Tibial nerve (tissue), 4 donors: Measurements from ENCODE around the gene PRDX5.

Experiments
- CTCF ChIP-seq, 5 experiments: fragments of 200-600 bp in 3 of 5; fragments of 450-650 bp in 2 of 5; sonication (generic) in 3 of 5; IDR thresholded peaks; one replicate each; pipeline ENCODE4 v1.5.1; 2016 to 2019; ENCODE audit warnings: antibody characterized with exemption in 5 of 5, mild to moderate bottlenecking in 3 of 5, moderate library complexity in 2 of 5
- EP300 ChIP-seq, 2 donors: sonication (generic); formaldehyde crosslinking; IDR thresholded peaks; one replicate each; pipeline ENCODE4 v1.6.1; 2017; ENCODE audit warnings: antibody characterized with exemption in 2 of 2, mild to moderate bottlenecking in 1 of 2
- POLR2A ChIP-seq, 2 donors: fragments of 450-650 bp; IDR thresholded peaks; one replicate each; pipeline ENCODE4 v1.6.1; 2017; ENCODE audit warnings: antibody characterized with exemption in 2 of 2, mild to moderate bottlenecking in 2 of 2, moderate library complexity in 2 of 2

- TF ChIP-seq CTCF (IDR thresholded peaks at IDR 0.05), result no peak
- no peak for TF ChIP-seq EP300 (IDR thresholded peaks at IDR 0.05)
- no peak for TF ChIP-seq POLR2A (IDR thresholded peaks at IDR 0.05)
Measured at GRCh38 chr11:64321533-64321932, 3.6 kb downstream of the PRDX5 start.
